Forelimb muscle (tissue), 1 donor: ENCODE results near the gene ARSJ. TPM values are rescaled to one million over a fixed set of nuclear protein-coding genes. Genes with fewer than 3 reads are reported as not detected.

Source experiments
- DNase-seq: peaks from one replicate; pipeline ENCODE4 v3.0.0-alpha.2; 2013; ENCODE audit warnings: low read depth
- polyA plus RNA-seq: library from polyadenylated mRNA; unstranded; fragments of 120-200 nt; gene quantifications from one replicate; pipeline ENCODE4 v1.2.1, GENCODE V29; 2013; ENCODE audit not compliant: insufficient read length

Gene ARSJ
- polyA plus RNA-seq, 1 donor: 3.9 TPM

- DNase-seq: no peak
Measured at GRCh38 chr4:113987382-113987941, 8.0 kb upstream of the ARSJ start.

GRCh38 chr4:113982181-113982580 lies 2.7 kb upstream of the ARSJ start:
- DNase-seq: no peak

- no peak for DNase-seq
Measured at GRCh38 chr4:113981591-113981990, 2.1 kb upstream of the ARSJ start.

GRCh38 chr4:113979905-113980615 lies 613 bp upstream of the ARSJ start:
- DNase-seq: no peak

GRCh38 chr4:113978561-113979147 lies 793 bp downstream of the ARSJ start:
- DNase-seq: no peak

- DNase-seq: no peak
Measured at GRCh38 chr4:113978105-113978504, 1.3 kb downstream of the ARSJ start.

- DNase-seq: no peak
Measured at GRCh38 chr4:113977526-113977855, 2.0 kb downstream of the ARSJ start.

- DNase-seq: no peak
Measured at GRCh38 chr4:113976741-113977525, 2.5 kb downstream of the ARSJ start.

GRCh38 chr4:113975578-113975977 lies 3.9 kb downstream of the ARSJ start:
- DNase-seq: no peak

GRCh38 chr4:113974467-113974866 lies 5.0 kb downstream of the ARSJ start:
- DNase-seq: no peak

GRCh38 chr4:113973345-113973744 lies 6.1 kb downstream of the ARSJ start:
- DNase-seq: no peak

GRCh38 chr4:113972781-113973180 lies 6.7 kb downstream of the ARSJ start:
- no peak for DNase-seq

GRCh38 chr4:113971706-113972360 lies 7.6 kb downstream of the ARSJ start:
- DNase-seq: no peak

- DNase-seq: no peak
Measured at GRCh38 chr4:113969709-113970334, 9.6 kb downstream of the ARSJ start.

- DNase-seq: no peak
Measured at GRCh38 chr4:113968473-113968872, 11.0 kb downstream of the ARSJ start.

GRCh38 chr4:113967687-113968086 lies 11.8 kb downstream of the ARSJ start:
- no peak for DNase-seq

GRCh38 chr4:113962719-113963265 lies 16.7 kb downstream of the ARSJ start:
- DNase-seq: no peak

- no peak for DNase-seq
Measured at GRCh38 chr4:113962016-113962347, 17.5 kb downstream of the ARSJ start.

GRCh38 chr4:113960684-113961321 lies 18.6 kb downstream of the ARSJ start:
- DNase-seq: no peak

- DNase-seq: no peak
Measured at GRCh38 chr4:113959539-113959937, 19.9 kb downstream of the ARSJ start.
